ENCODE results near the gene CFAP410. TPM values are rescaled to one million over a fixed set of nuclear protein-coding genes. Genes with fewer than 3 reads are reported as not detected.
A peak's percentile ranks its signal among the peaks of the same experiment; 100 is the strongest.

CFAP410 gene
- total and polyA plus RNA-seq, 2 of the 13 experiments (the other 11 are each of a cell fraction or from before 2014, with no cell fraction given), result 8.0 to 20.1 TPM

GRCh38 chr21:44302573-44303401, 36.4 kb downstream of the CFAP410 start (continued):
- TF ChIP-seq, protein P1, sequence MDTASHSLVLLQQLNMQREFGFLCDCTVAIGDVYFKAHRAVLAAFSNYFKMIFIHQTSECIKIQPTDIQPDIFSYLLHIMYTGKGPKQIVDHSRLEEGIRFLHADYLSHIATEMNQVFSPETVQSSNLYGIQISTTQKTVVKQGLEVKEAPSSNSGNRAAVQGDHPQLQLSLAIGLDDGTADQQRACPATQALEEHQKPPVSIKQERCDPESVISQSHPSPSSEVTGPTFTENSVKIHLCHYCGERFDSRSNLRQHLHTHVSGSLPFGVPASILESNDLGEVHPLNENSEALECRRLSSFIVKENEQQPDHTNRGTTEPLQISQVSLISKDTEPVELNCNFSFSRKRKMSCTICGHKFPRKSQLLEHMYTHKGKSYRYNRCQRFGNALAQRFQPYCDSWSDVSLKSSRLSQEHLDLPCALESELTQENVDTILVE (CRISPR knock-in tag; IDR thresholded peaks at IDR 0.05), result 0 out of 2 replicates have a peak, but pooled peaks have one; percentile 21
- TF ChIP-seq, protein P2, sequence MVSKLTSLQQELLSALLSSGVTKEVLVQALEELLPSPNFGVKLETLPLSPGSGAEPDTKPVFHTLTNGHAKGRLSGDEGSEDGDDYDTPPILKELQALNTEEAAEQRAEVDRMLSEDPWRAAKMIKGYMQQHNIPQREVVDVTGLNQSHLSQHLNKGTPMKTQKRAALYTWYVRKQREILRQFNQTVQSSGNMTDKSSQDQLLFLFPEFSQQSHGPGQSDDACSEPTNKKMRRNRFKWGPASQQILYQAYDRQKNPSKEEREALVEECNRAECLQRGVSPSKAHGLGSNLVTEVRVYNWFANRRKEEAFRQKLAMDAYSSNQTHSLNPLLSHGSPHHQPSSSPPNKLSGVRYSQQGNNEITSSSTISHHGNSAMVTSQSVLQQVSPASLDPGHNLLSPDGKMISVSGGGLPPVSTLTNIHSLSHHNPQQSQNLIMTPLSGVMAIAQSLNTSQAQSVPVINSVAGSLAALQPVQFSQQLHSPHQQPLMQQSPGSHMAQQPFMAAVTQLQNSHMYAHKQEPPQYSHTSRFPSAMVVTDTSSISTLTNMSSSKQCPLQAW (CRISPR knock-in tag; IDR thresholded peaks at IDR 0.05), result peak; percentile 50; the same call in 1 of the 2 replicates
- TF ChIP-seq CEBPB (IDR thresholded peaks at IDR 0.05; ENCODE audit: borderline replicate concordance, low read depth, low read length) (peak; percentile 73), MXD4 (CRISPR knock-in tag; IDR thresholded peaks at IDR 0.05) (peak; percentile 11; the same call in 1 of the 2 replicates), ZNF83 (CRISPR knock-in tag; IDR thresholded peaks at IDR 0.05; ENCODE audit: borderline replicate concordance) (0 out of 2 replicates have a peak, but pooled peaks have one; percentile 35), ZNF460 (CRISPR knock-in tag; IDR thresholded peaks at IDR 0.05; ENCODE audit: borderline replicate concordance) (peak; percentile 98), KDM1A (CRISPR knock-in tag; IDR thresholded peaks at IDR 0.05) (peak; percentile 77), KAT8 (CRISPR knock-in tag; IDR thresholded peaks at IDR 0.05) (peak; percentile 45; the same call in 1 of the 2 replicates), ELF1 (CRISPR knock-in tag; IDR thresholded peaks at IDR 0.05) (peak; percentile 16; the same call in 1 of the 2 replicates), SOX5 (CRISPR knock-in tag; IDR thresholded peaks at IDR 0.05; ENCODE audit: borderline replicate concordance) (0 out of 2 replicates have a peak, but pooled peaks have one; percentile 12), SAP130 (CRISPR knock-in tag; IDR thresholded peaks at IDR 0.05; ENCODE audit: low read depth) (peak; percentile 77), KLF16 (CRISPR knock-in tag; IDR thresholded peaks at IDR 0.05) (0 out of 4 replicates have a peak, but pooled peaks of 1 of the 2 experiments have one; percentile 23), RXRA (CRISPR knock-in tag; IDR thresholded peaks at IDR 0.05) (peak; percentile 45; the same call in 1 of the 2 replicates), ZNF605 (CRISPR knock-in tag; IDR thresholded peaks at IDR 0.05) (peak; percentile 32; the same call in 1 of the 2 replicates), STAG1 (CRISPR knock-in tag; IDR thresholded peaks at IDR 0.05) (peak; percentile 46), ZNF543 (CRISPR knock-in tag; IDR thresholded peaks at IDR 0.05) (peak; percentile 61; the same call in 1 of the 2 replicates), SALL1 (CRISPR knock-in tag; IDR thresholded peaks at IDR 0.05) (peak; percentile 60; the same call in 1 of the 2 replicates), DZIP1 (CRISPR knock-in tag; IDR thresholded peaks at IDR 0.05) (0 out of 2 replicates have a peak, but pooled peaks have one; percentile 44), FOXA3 (CRISPR knock-in tag; IDR thresholded peaks at IDR 0.05) (peak; percentile 12; the same call in 1 of the 2 replicates), ZNF777 (CRISPR knock-in tag; IDR thresholded peaks at IDR 0.05) (peak; percentile 23; the same call in 1 of the 2 replicates)
- TF ChIP-seq, protein P3, sequence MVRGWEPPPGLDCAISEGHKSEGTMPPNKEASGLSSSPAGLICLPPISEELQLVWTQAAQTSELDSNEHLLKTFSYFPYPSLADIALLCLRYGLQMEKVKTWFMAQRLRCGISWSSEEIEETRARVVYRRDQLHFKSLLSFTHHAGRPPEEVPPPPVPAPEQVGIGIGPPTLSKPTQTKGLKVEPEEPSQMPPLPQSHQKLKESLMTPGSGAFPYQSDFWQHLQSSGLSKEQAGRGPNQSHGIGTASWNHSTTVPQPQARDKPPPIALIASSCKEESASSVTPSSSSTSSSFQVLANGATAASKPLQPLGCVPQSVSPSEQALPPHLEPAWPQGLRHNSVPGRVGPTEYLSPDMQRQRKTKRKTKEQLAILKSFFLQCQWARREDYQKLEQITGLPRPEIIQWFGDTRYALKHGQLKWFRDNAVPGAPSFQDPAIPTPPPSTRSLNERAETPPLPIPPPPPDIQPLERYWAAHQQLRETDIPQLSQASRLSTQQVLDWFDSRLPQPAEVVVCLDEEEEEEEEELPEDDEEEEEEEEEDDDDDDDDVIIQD (CRISPR knock-in tag; IDR thresholded peaks at IDR 0.05; ENCODE audit: low read depth), result peak; percentile 33; the same call in 1 of the 2 replicates
- TF ChIP-seq, protein P4, sequence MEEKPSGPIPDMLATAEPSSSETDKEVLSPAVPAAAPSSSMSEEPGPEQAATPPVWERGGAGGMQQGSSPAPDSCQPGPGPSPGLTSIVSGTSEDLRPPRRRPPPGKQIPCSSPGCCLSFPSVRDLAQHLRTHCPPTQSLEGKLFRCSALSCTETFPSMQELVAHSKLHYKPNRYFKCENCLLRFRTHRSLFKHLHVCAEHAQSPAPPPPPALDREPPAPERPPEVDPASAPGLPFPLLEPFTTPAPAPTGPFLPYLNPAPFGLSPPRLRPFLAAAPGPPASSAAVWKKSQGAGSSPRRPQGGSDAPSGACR (CRISPR knock-in tag; IDR thresholded peaks at IDR 0.05), result peak; percentile 74; the same call in 1 of the 2 replicates
